ENCODE data around the gene GLB1L. TPM values are rescaled to one million over a fixed set of nuclear protein-coding genes. Genes with fewer than 3 reads are reported as not detected.

GLB1L gene
- polyA plus RNA-seq, 1 donor (not counting 4 experiments of a cell fraction or from before 2014, with no cell fraction given), result 5.2 TPM

- H3K79me2 ChIP-seq (ENCODE audit: control insufficient read depth, insufficient read depth, low read length), result peaks cover 60% of the 10 kb centered on the region
- peaks cover 5% of the 10 kb centered on the region for H4K20me1 ChIP-seq (ENCODE audit: control insufficient read depth, extremely low read depth, insufficient read depth, low read length)
- H3K9ac ChIP-seq (ENCODE audit: control insufficient read depth, extremely low read depth, insufficient read depth, low read length), result peak overlapping the region; percentile 69
- H2AFZ ChIP-seq (ENCODE audit: control insufficient read depth, low read length), result no peak overlapping the region
- no peak for DNase-seq (ENCODE audit: low read depth, low spot score)
- H3K4me1 ChIP-seq (ENCODE audit: control insufficient read depth, extremely low read depth, insufficient read depth, low read length), result peaks cover 68% of the 10 kb centered on the region
- TF ChIP-seq EZH2 (IDR thresholded peaks at IDR 0.05; ENCODE audit: low read length), result no peak
- TF ChIP-seq, protein P1, sequence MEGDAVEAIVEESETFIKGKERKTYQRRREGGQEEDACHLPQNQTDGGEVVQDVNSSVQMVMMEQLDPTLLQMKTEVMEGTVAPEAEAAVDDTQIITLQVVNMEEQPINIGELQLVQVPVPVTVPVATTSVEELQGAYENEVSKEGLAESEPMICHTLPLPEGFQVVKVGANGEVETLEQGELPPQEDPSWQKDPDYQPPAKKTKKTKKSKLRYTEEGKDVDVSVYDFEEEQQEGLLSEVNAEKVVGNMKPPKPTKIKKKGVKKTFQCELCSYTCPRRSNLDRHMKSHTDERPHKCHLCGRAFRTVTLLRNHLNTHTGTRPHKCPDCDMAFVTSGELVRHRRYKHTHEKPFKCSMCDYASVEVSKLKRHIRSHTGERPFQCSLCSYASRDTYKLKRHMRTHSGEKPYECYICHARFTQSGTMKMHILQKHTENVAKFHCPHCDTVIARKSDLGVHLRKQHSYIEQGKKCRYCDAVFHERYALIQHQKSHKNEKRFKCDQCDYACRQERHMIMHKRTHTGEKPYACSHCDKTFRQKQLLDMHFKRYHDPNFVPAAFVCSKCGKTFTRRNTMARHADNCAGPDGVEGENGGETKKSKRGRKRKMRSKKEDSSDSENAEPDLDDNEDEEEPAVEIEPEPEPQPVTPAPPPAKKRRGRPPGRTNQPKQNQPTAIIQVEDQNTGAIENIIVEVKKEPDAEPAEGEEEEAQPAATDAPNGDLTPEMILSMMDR (optimal IDR thresholded peaks at IDR 0.05 in 1 of 3, IDR thresholded peaks at IDR 0.05 in 1 of 3, conservative IDR thresholded peaks at IDR 0.05 in 1 of 3; ENCODE audit: extremely low read depth in 1 of 3, insufficient read depth in 2 of 3, low read length in 3 of 3), result no peak
- H3K27me3 ChIP-seq (ENCODE audit: control insufficient read depth, extremely low read depth, insufficient read depth, low read length), result no peaks in the 10 kb centered on the region
- H3K27ac ChIP-seq (ENCODE audit: control insufficient read depth, insufficient read depth, low read length), result peak overlapping the region; percentile 88
- no peak for FAIRE-seq
- no peaks in the 10 kb centered on the region for H3K9me3 ChIP-seq (ENCODE audit: control insufficient read depth, low read depth, low read length)
- H3K9me1 ChIP-seq (ENCODE audit: control insufficient read depth, extremely low read depth, insufficient read depth, low read length), result no peaks in the 10 kb centered on the region
- peak overlapping the region in 2 of 3 experiments; percentile 3 to 38 for H3K4me3 ChIP-seq (ENCODE audit: control insufficient read depth in 2 of 3, extremely low read depth in 1 of 3, insufficient read depth in 2 of 3, low read depth in 1 of 3, low read length in 3 of 3)
- dilution Hi-C loops (cut with MboI; ENCODE audit: extremely low pct_ligation_motif_present, low sequenced_read_pairs), result no loop called here
- peak overlapping the region; percentile 78 for H3K4me2 ChIP-seq (ENCODE audit: control insufficient read depth, extremely low read depth, insufficient read depth, low read depth, low read length)
- H3K36me3 ChIP-seq (ENCODE audit: control insufficient read depth in 2 of 2, extremely low read depth in 1 of 2, insufficient read depth in 2 of 2, low read length in 2 of 2), result peaks cover 31 to 39% of the 10 kb centered on the region in 2 experiments
Measured at GRCh38 chr2:219248845-219249202, 3.6 kb upstream of the GLB1L start.

GRCh38 chr2:219247678-219248642 is 2.7 kb upstream of the GLB1L start:
- no peak overlapping the region for H3K4me3 ChIP-seq (ENCODE audit: control insufficient read depth in 2 of 3, extremely low read depth in 1 of 3, insufficient read depth in 2 of 3, low read depth in 1 of 3, low read length in 3 of 3)
- H3K36me3 ChIP-seq (ENCODE audit: control insufficient read depth in 2 of 2, extremely low read depth in 1 of 2, insufficient read depth in 2 of 2, low read length in 2 of 2), result peaks cover 31 to 39% of the 10 kb centered on the region in 2 experiments
- H2AFZ ChIP-seq (ENCODE audit: control insufficient read depth, low read length), result no peak overlapping the region
- FAIRE-seq (no peak), DNase-seq (ENCODE audit: low read depth, low spot score) (no peak)
- peaks cover 68% of the 10 kb centered on the region for H3K4me1 ChIP-seq (ENCODE audit: control insufficient read depth, extremely low read depth, insufficient read depth, low read length)
- dilution Hi-C loops (cut with MboI; ENCODE audit: extremely low pct_ligation_motif_present, low sequenced_read_pairs), result no loop called here
- H3K79me2 ChIP-seq (ENCODE audit: control insufficient read depth, insufficient read depth, low read length), result peaks cover 53% of the 10 kb centered on the region
- no peaks in the 10 kb centered on the region for H3K27me3 ChIP-seq (ENCODE audit: control insufficient read depth, extremely low read depth, insufficient read depth, low read length)
- H3K9me3 ChIP-seq (ENCODE audit: control insufficient read depth, low read depth, low read length), result no peaks in the 10 kb centered on the region
- TF ChIP-seq, protein P1 (optimal IDR thresholded peaks at IDR 0.05 in 1 of 3, IDR thresholded peaks at IDR 0.05 in 1 of 3, conservative IDR thresholded peaks at IDR 0.05 in 1 of 3; ENCODE audit: extremely low read depth in 1 of 3, insufficient read depth in 2 of 3, low read length in 3 of 3), result no peak
- no peak for TF ChIP-seq EZH2 (IDR thresholded peaks at IDR 0.05; ENCODE audit: low read length)
- peaks cover 5% of the 10 kb centered on the region for H4K20me1 ChIP-seq (ENCODE audit: control insufficient read depth, extremely low read depth, insufficient read depth, low read length)
- no peaks in the 10 kb centered on the region for H3K9me1 ChIP-seq (ENCODE audit: control insufficient read depth, extremely low read depth, insufficient read depth, low read length)
- H3K9ac ChIP-seq (ENCODE audit: control insufficient read depth, extremely low read depth, insufficient read depth, low read length), result peak overlapping the region; percentile 69
- H3K27ac ChIP-seq (ENCODE audit: control insufficient read depth, insufficient read depth, low read length), result peak overlapping the region; percentile 88
- no peak overlapping the region for H3K4me2 ChIP-seq (ENCODE audit: control insufficient read depth, extremely low read depth, insufficient read depth, low read depth, low read length)
